ENCODE results near the gene GPR52. TPM values are rescaled to one million over a fixed set of nuclear protein-coding genes. Genes with fewer than 3 reads are reported as not detected.
"Not testable (repeated sequence)": the region's sequence is repeated elsewhere in the genome, so short reads cannot be mapped to it uniquely, and the experiment has no call there.

GPR52 gene, protein sequence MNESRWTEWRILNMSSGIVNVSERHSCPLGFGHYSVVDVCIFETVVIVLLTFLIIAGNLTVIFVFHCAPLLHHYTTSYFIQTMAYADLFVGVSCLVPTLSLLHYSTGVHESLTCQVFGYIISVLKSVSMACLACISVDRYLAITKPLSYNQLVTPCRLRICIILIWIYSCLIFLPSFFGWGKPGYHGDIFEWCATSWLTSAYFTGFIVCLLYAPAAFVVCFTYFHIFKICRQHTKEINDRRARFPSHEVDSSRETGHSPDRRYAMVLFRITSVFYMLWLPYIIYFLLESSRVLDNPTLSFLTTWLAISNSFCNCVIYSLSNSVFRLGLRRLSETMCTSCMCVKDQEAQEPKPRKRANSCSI
- total RNA-seq = 1 to 10 TPM in 1 of 2 donors, under 1 TPM in 1; 0.57 to 2.6 TPM

DNA sequence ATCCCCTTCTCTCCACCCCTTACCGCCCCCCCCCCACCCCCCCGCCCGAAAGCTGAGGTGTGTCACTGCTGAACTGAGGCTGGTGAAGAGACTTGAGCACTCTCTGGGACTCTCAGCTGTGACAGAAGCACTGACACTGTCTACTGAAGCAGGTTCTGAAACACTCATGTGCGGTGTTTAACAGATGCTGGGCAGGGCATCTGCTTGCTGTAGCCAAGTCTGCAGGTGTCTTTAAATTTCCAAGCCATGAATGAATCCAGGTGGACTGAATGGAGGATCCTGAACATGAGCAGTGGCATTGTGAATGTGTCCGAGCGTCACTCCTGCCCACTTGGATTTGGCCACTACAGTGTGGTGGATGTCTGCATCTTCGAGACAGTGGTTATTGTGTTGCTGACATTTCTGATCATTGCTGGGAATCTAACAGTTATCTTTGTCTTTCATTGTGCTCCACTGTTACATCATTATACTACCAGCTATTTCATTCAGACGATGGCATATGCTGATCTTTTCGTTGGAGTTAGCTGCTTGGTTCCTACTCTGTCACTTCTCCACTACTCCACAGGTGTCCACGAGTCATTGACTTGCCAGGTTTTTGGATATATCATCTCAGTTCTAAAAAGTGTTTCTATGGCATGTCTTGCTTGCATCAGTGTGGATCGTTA lies at the start of gene GPR52:
Gene GPR52 (plus strand): TSS at position 99 of the 665 bp plus-strand sequence. CDS start 148 bp downstream, at position 247.
- Mint-ChIP-seq H3K36me3 (peaks cover 0 to 8% of the 10 kb centered on the region in 2 donors), H3K27ac (no peak within 1 kb of the TSS), H3K9me3 (no peaks in the 10 kb centered on the region)
- DNase-seq (ENCODE audit: low spot score in 2 of 2) = no peak
- ATAC-seq = no peak

DNA sequence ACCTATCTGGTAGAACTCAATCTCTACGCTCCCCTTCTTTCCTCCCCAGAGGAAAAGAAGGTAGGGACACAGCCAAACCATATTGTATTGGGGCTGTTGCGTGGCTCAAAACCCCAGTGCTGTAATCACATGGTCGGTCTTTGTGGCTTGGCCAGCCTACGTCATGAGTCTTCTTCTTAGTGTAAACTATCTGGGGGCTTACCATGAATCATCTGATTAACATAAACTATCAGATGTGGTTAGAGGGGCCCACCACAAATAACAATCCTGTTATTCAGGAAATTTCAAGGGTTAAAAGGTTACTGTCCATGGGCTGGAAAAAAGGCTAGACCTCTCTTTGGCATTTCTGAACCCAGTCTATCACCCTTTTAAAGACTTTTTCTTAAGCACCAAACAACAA lies 49.5 kb upstream of the GPR52 start:
- Mint-ChIP-seq H3K27ac (no peak overlapping the region), H3K9me3 (peaks cover 0 to 4% of the 10 kb centered on the region in 2 donors), H3K36me3 (peaks cover 12 to 22% of the 10 kb centered on the region in 2 donors)
- DNase-seq (ENCODE audit: low spot score in 2 of 2) (no peak), ATAC-seq (no peak)

DNA sequence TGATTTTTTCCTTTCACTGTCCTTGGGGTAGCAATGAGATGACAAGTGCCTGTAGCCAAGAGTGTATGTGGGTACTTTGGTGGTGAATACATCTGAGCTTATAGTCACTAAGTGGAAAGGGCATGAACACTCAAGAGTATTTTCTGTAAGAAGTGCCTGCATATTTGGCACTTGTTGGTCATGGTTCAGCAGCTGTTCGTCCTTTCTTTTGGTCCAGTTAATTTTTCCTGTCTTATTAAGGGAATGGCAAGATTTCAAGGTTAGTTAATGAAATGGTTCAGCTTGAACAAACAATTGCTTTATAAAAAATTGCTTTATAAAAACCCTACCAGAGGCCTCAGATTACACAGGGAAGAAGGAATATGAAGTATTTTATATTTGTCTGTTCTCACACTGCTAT lies 48.6 kb upstream of the GPR52 start:
- no peak overlapping the region for H3K27ac Mint-ChIP-seq
- DNase-seq (ENCODE audit: low spot score in 2 of 2) = no peak
- ATAC-seq = no peak

DNA sequence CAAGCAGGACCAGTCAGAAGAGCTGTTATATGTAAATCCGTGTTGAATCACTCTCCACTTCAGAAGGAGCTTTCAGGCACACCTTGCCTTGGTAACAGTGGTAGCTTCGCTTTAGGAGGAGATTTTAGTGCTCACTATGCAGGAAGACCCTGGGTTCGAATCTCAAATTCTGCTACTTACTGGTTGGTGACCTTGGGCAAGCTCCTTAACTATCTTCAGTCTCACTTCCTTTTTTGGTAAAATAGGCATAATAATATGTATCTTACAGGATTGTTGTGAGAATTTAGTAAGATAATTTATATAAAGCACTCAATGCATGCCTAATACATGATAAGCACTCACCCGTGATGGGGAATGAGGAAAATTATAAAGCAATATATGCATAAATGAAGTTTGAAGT lies 46.7 kb upstream of the GPR52 start:
- no peak for DNase-seq (ENCODE audit: low spot score in 2 of 2)
- H3K36me3 Mint-ChIP-seq = peaks cover 12 to 15% of the 10 kb centered on the region in 2 donors
- H3K27ac Mint-ChIP-seq = no peak overlapping the region
- no peak for ATAC-seq
- H3K9me3 Mint-ChIP-seq = peaks cover 0 to 4% of the 10 kb centered on the region in 2 donors

More for the DNA sequence above, 48.6 kb upstream of the GPR52 start:
- H3K36me3 Mint-ChIP-seq = peaks cover 12 to 15% of the 10 kb centered on the region in 2 donors
- peaks cover 0 to 4% of the 10 kb centered on the region in 2 donors for H3K9me3 Mint-ChIP-seq

DNA sequence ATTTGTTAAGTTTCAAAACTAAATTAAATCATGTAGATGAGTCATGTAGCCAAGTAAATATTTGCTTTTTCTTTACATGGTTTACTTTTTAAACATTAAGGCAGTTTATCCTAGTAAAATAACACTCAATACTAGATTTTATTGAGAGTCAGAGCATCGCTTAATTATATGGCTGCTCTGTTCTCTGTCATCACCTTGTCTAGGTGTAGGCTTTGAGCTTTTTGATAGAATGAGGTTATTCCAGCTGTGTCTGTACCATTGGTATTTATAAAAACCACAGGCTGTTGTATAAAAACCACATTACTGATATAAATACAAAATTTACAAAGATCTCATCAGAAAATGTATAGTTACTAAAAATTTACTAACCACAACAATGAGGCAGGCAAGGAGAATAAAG lies 42.5 kb upstream of the GPR52 start:
- peaks cover 0 to 3% of the 10 kb centered on the region in 2 donors for H3K9me3 Mint-ChIP-seq
- no peak for ATAC-seq
- no peak for DNase-seq (ENCODE audit: low spot score in 2 of 2)
- H3K36me3 Mint-ChIP-seq = no peaks in the 10 kb centered on the region
- no peak overlapping the region for H3K27ac Mint-ChIP-seq

DNA sequence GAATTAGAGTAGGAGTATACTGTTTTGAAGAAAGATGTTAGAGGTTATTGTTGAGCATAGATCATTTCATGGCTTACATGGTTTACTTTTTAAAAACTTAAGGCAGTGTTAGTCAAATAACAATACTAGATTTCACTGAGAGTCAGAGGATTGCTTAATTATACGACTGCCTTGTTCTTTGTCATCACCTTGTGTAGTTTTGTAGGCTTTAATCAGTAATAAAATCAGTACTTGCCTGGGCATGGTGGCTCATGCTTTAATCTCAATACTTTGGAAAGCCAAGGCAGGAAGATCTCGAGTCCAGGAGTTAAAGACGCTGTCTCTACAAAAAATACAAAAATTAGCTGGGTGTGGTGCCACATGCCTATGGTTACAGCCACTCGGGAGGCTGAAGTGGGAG lies 41.3 kb upstream of the GPR52 start:
- H3K36me3 Mint-ChIP-seq = peaks cover 0 to 9% of the 10 kb centered on the region in 2 donors
- no peak for ATAC-seq

DNA sequence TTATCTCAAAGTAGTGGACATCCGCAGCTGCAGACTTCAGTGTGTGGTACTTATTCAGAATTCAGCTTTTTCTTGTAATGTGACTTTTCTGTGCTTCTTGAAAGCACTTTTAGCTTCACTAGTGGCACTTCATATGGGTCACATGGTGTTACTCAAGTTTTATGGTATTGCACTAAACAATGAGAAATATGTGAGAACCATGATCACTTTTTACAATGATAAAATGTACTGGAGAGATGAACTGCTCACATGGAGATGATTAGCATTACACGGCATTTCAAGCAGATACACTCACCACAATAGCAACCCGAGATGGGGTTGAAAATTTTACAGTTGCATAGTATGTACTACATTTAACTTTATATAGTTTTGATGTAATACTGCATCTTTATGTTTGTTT lies 40.1 kb upstream of the GPR52 start:
- H3K27ac Mint-ChIP-seq = no peak overlapping the region
- peaks cover 0 to 13% of the 10 kb centered on the region in 2 donors for H3K36me3 Mint-ChIP-seq
- DNase-seq (ENCODE audit: low spot score in 2 of 2) (no peak), ATAC-seq (no peak)
- peaks cover 0 to 3% of the 10 kb centered on the region in 2 donors for H3K9me3 Mint-ChIP-seq

More for the DNA sequence above, 41.3 kb upstream of the GPR52 start:
- Mint-ChIP-seq H3K27ac (no peak overlapping the region), H3K9me3 (peaks cover 0 to 3% of the 10 kb centered on the region in 2 donors)
- no peak for DNase-seq (ENCODE audit: low spot score in 2 of 2)

DNA sequence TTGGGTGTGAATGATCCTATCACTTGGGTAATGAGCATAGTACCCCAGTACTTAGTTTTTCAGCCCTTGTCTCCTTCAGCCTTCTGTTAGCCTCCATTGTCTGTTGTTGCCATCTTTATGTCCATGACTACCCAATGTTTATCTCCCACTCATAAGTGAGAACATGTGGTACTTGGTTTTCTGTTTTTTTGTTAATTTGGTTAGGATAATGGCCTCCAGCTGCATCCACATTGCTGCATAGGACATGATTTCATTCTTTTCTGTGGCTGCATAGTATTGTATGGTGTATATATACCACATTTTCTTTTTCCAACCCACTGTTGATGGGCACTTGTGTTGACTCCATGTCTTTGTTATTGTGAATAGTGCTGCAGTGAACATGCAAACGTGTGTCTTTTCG lies 39.6 kb upstream of the GPR52 start:
- no peak for DNase-seq (ENCODE audit: low spot score in 2 of 2)
- H3K9me3 Mint-ChIP-seq = peaks cover 0 to 3% of the 10 kb centered on the region in 2 donors
- no peak overlapping the region for H3K27ac Mint-ChIP-seq
- ATAC-seq = no peak
- H3K36me3 Mint-ChIP-seq = peaks cover 0 to 13% of the 10 kb centered on the region in 2 donors

DNA sequence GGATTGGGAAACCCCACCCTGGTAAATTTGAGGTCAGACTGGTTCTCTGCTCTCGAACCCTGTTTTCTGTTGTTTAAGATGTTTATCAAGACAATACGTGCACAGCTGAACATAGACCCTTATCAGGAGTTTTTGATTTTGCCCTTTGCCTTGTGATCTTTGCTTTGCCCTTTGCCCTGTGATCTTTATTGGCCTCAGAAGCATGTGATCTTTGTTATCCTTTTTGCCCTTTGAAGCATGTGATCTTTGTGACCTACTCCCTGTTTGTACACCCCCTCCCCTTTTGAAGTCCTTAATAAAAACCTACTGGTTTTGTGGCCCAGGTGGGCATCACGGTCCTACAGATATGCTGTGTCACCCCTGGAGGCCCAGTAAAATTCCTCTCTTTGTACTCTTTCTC lies 38.0 kb upstream of the GPR52 start:
- not testable (repeated sequence) for ATAC-seq; H3K9me3 Mint-ChIP-seq; H3K27ac Mint-ChIP-seq; DNase-seq (ENCODE audit: low spot score in 2 of 2)
- H3K36me3 Mint-ChIP-seq = peaks cover 4 to 13% of the 10 kb centered on the region in 2 donors

DNA sequence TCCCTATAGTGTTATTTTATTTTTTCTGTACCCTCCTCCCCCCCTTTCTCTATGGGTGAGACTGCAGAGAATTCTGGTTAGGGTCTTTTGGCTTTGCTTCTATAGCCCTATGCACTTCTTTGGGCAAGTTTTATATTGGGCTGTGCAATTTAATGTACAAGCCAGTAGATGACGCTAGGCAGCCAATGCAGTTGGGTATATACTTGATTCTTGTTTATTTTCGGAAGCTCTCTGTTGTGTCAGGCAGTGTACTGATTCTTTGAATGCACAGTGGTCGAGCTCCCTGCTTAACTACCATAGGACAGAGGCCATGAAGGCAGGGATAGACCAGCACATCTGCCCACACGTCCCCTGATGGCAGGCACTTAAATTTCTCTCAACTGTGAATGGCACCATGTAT lies 34.1 kb upstream of the GPR52 start:
- no peak for DNase-seq (ENCODE audit: low spot score in 2 of 2)
- Mint-ChIP-seq H3K36me3 (peaks cover 4 to 13% of the 10 kb centered on the region in 2 donors), H3K9me3 (peaks cover 0 to 3% of the 10 kb centered on the region in 2 donors), H3K27ac (no peak overlapping the region)
- ATAC-seq = no peak

DNA sequence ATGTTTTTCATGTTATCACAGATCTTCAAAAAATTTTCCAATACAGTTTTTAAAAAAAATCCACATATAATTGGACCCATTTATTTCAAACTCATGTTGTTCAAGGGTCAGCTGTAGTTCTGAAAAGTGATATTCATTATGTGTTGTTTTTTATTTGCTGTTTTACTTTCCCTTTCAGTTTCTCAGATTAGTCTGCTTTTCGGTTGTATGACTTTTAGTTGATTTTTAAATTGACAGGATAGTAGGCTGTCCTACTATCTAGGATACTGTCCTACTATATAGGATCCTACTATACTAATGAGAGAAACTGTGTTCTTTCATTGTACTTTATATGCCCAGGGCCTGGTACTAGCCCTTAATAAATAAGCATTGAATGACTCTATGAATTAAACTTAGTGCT lies 33.6 kb upstream of the GPR52 start:
- no peak overlapping the region for H3K27ac Mint-ChIP-seq
- peaks cover 4 to 13% of the 10 kb centered on the region in 2 donors for H3K36me3 Mint-ChIP-seq
- H3K9me3 Mint-ChIP-seq = peaks cover 0 to 3% of the 10 kb centered on the region in 2 donors
- DNase-seq (ENCODE audit: low spot score in 2 of 2) (no peak), ATAC-seq (no peak)

DNA sequence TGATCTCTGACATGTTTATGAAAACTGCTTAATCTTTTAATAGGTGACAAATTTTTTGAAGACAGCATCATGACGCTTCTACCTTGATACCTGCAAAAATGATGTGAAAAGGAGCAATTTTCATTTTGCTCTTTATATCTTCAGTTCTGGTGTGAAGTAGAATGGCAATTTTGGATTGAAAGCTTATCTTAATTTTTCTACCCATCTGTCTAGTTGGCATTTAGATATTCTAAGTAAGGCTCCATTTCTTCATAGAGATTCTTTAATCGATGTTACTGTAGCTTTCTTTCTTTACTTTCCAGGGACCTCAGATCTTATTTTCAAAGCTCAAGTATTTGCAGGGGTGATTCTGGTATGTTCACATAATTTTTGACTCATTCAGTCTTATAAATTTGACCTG lies 32.3 kb upstream of the GPR52 start:
- peaks cover 4 to 13% of the 10 kb centered on the region in 2 donors for H3K36me3 Mint-ChIP-seq
- DNase-seq (ENCODE audit: low spot score in 2 of 2) = no peak
- H3K27ac Mint-ChIP-seq = no peak overlapping the region
- ATAC-seq = no peak
- no peaks in the 10 kb centered on the region for H3K9me3 Mint-ChIP-seq

DNA sequence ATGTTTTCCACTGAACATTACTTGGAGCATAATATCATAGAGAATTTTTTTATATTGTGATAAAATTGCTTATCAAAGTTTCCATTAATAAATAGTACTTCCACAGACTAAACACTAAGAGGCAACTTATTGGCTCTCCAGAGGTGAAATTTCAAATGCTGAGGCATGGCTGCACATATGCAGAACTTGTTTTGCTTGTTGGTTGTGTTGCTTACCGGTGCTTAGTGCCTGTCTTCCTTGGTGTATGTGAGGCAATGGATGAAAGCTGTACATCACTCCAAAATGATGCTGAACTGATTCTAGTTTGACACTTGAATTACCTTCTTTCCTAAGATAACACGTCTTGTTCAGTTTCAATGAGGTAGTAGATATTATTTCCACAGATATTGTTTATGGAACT lies 29.8 kb upstream of the GPR52 start:
- no peaks in the 10 kb centered on the region for H3K9me3 Mint-ChIP-seq
- no peak overlapping the region for H3K27ac Mint-ChIP-seq
- peaks cover 0 to 4% of the 10 kb centered on the region in 2 donors for H3K36me3 Mint-ChIP-seq
- DNase-seq (ENCODE audit: low spot score in 2 of 2) (no peak), ATAC-seq (no peak)

DNA sequence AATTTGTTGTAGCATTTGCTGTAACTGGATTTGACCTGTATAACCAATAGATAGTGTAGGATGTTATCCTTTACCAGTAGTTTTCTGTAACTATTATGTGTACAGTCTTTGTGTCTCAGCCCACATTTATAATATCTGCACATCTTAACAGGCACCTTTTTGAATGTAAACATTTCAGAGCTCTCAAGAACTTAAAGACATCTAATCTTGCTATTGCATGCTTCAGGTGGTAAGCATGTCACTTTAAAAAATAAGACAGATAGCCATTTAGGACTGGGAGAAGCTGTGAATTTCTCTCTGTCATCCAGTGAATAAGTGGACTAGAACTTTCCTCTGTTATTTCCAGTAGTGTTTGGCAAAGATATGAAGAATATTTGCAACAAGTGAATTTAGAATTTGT lies 22.6 kb upstream of the GPR52 start:
- Mint-ChIP-seq H3K27ac (no peak overlapping the region), H3K9me3 (no peaks in the 10 kb centered on the region), H3K36me3 (no peaks in the 10 kb centered on the region)
- DNase-seq (ENCODE audit: low spot score in 2 of 2) (no peak), ATAC-seq (no peak)

DNA sequence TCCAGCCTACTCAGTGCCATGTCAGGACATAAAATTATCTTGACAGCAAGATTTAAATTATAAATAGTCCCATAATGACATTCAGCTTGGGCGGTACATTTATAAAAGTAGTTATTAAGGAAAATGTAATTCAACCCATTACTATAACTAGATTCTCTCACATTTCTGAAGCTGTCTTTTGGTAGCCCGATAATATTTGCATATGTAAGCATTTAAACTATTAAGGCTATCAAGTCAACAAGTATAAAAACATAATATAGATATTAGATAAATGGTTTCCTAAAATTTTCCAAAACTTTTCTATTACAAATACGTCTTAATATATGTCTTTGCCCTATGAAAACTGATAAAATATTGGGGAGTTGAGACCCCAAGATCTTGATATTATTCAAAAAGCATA lies 21.6 kb upstream of the GPR52 start:
- no peak overlapping the region for H3K27ac Mint-ChIP-seq
- ATAC-seq = no peak

DNA sequence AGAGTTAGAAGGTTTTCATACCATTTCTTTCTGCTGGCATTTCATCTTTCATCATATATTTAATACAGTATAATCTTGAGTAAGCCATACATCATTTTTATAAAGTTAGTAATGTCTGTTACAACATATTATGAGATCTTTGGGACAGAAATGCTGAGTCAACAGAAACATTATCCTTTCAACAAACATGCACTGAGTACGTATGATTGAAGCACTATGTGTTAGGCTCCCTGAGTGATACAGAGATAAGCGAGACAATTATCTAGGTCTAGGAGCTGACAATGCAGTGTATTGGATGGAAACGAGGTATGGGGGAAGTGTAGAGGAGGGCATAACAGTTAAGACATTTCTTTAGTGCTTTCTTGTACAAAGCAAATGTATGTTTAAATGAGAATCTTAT lies 19.7 kb upstream of the GPR52 start:
- DNase-seq (ENCODE audit: low spot score in 2 of 2) = no peak
- H3K9me3 Mint-ChIP-seq = no peaks in the 10 kb centered on the region
- no peak for ATAC-seq
- H3K27ac Mint-ChIP-seq = no peak overlapping the region
- H3K36me3 Mint-ChIP-seq = no peaks in the 10 kb centered on the region

More for the DNA sequence above, 21.6 kb upstream of the GPR52 start:
- Mint-ChIP-seq H3K36me3 (no peaks in the 10 kb centered on the region), H3K9me3 (no peaks in the 10 kb centered on the region)
- DNase-seq (ENCODE audit: low spot score in 2 of 2) = no peak

DNA sequence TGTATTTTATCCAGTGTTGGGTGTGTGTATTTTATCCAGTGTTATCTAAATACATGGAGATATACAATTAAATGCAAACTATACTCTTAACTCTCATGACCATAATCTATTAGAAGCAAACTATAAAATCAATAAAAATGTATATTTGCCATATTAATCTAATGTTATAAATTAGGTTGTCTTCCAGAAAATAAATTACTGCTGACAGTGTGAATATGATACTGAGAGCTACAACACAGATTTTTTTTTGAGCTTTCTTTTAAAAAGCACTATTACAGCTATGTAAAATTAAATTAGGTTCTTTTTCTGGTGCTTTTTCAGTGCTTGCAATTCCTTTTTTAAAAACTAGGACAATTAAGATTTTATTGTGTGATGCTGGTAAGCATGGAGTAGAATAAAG lies 19.0 kb upstream of the GPR52 start:
- DNase-seq (ENCODE audit: low spot score in 2 of 2) (no peak), ATAC-seq (no peak)
- H3K9me3 Mint-ChIP-seq = no peaks in the 10 kb centered on the region
- no peaks in the 10 kb centered on the region for H3K36me3 Mint-ChIP-seq
- no peak overlapping the region for H3K27ac Mint-ChIP-seq
